Sigmoid colon (tissue), 4 donors: ENCODE data around the gene PGA4.

Source experiments
- EP300 ChIP-seq, 4 donors: sonication (generic); formaldehyde crosslinking; IDR thresholded peaks; one replicate each; pipeline ENCODE4 v1.6.1; 2017; ENCODE audit warnings: antibody characterized with exemption in 4 of 4
- POLR2AphosphoS5 ChIP-seq, 4 donors: sonication (generic); formaldehyde crosslinking; IDR thresholded peaks; one replicate each; pipeline ENCODE4 v1.6.1; 2017; ENCODE audit warnings: antibody characterized with exemption in 4 of 4

DNA sequence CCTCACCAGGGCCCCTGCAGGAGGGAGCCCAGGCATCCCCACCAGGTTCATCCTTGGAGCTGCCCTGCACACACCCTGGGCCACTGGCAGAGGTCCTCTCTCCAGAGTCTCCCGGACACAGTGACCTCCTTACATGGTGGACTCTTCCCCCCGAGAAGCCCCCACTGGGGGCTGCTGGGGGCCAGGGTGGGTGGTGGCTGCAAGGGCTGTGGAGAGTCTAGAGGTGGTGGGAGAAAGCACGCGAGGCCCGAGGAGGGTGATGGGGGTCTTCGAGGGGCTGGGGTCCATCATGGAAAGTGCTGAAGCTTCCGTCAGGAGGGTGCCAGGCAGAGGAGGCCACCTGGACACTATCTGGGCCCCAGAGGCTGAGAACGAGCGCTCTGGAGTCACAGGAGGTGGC, 36.4 kb downstream of the PGA4 start:
- TF ChIP-seq EP300 (IDR thresholded peaks at IDR 0.05) (no peak), POLR2AphosphoS5 (IDR thresholded peaks at IDR 0.05) (no peak)
